ENCODE data around the gene ALG11. TPM values are rescaled to one million over a fixed set of nuclear protein-coding genes. Genes with fewer than 3 reads are reported as not detected.

ALG11 gene
- total RNA-seq, 1 experiment from 2014 or later: 22.6 TPM

DNA sequence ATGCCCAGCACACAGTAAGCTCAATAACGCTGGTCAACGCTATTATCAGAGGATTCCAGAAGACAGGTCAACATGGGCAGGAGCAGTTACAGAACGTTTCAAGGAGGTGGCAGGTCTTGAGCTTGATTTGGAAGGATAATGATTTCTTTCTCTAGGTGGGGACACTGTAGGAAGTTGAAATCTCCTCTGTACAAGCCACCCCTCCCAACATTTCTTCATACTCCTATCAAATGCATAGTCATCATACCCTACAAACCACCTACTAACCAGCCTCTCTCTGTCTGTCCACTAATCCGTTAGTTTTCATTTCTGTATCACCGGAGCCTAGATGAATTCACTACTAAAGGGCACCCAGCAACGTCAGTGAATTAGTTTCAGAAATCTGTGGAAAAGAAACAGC lies 2.3 kb upstream of the ALG11 start:
- Histone ChIP-seq H4K20me1 (ENCODE audit: insufficient read depth) (no peaks in the 10 kb centered on the region), H3K4me1 (ENCODE audit: control insufficient read depth in 1 of 2, insufficient read depth in 2 of 2, low read length in 2 of 2) (peaks cover 10 to 14% of the 10 kb centered on the region in 2 experiments), H3K9me2 (ENCODE audit: insufficient read depth) (no peaks in the 10 kb centered on the region), H3K27me3 (ENCODE audit: insufficient read depth, low read length) (no peaks in the 10 kb centered on the region), H3K4me3 (replicated peaks in 1 of 2; ENCODE audit: low read depth in 1 of 2, low read length in 2 of 2) (no peak overlapping the region), H3K27ac (ENCODE audit: low read depth, low read length) (no peak overlapping the region), H3K36me3 (ENCODE audit: control insufficient read depth in 1 of 2, insufficient read depth in 2 of 2, low read length in 2 of 2) (no peaks in the 10 kb centered on the region; a peak in 1 of 4 replicates), H3K9ac (ENCODE audit: low read length) (no peak overlapping the region), H3K4me2 (ENCODE audit: low read length) (no peak overlapping the region), H2AFZ (ENCODE audit: low read depth, low read length, poor library complexity, severe bottlenecking) (no peak overlapping the region), H3K79me2 (ENCODE audit: insufficient read depth, low read length) (peaks cover 27% of the 10 kb centered on the region), H3K9me3 (ENCODE audit: control insufficient read depth in 1 of 2, insufficient read depth in 1 of 2, low read depth in 1 of 2, low read length in 2 of 2) (no peaks in the 10 kb centered on the region)
- ATAC-seq (no peak), DNase-seq (ENCODE audit: low read depth, low spot score) (no peak)
- no TSS peak for BruUV-seq (replicated peaks)
- ChIA-PET RAD21 (ENCODE audit: low non-redundant PET in 1 of 2, low total read pairs in 2 of 2, uncharacterized antibody in 2 of 2, unreplicated experiment in 2 of 2) (no interaction called here), POLR2A (no interaction called here), CTCF (no interaction called here)
- intact Hi-C loops (cut with micrococcal nuclease): loop anchor here (5.0 kb wide), 1 partner anchor 442 kb away; the partner anchor contains the start of gene VPS36
- TF ChIP-seq POLR2AphosphoS5 (IDR thresholded peaks at IDR 0.05; ENCODE audit: low read depth, low read length): no peak
- no peak for TF ChIP-seq CEBPB (IDR thresholded peaks at IDR 0.05; ENCODE audit: low read depth)
- TF ChIP-seq ELF1 (IDR thresholded peaks at IDR 0.05; ENCODE audit: borderline replicate concordance, low read depth): no peak
- TF ChIP-seq RAD21 (IDR thresholded peaks at IDR 0.05; ENCODE audit: low read depth): no peak
- no peak for TF ChIP-seq FOSL1 (IDR thresholded peaks at IDR 0.05; ENCODE audit: low read depth)
- no peak for TF ChIP-seq REST (IDR thresholded peaks at IDR 0.05; ENCODE audit: low read depth)

Data from HCT116 (cell line).